MG63 (cell line): ENCODE results near the gene PDE8B. TPM values are rescaled to one million over a fixed set of nuclear protein-coding genes. Genes with fewer than 3 reads are reported as not detected.
"Not testable (repeated sequence)": the region's sequence is repeated elsewhere in the genome, so short reads cannot be mapped to it uniquely, and the experiment has no call there.

Experiments used
- DNase-seq: peaks from one replicate; pipeline ENCODE4 v3.0.0-alpha.2; 2020
- H3K27me3 ChIP-seq: fragments of 250-450 bp; sonication (Bioruptor Pico); 2 replicates; pipeline ENCODE4 v1.5.1; 2020; ENCODE audit warnings: mild to moderate bottlenecking, moderate library complexity
- H3K36me3 ChIP-seq: fragments of 250-450 bp; sonication (Bioruptor Pico); 2 replicates; pipeline ENCODE4 v1.5.1; 2020; ENCODE audit warnings: mild to moderate bottlenecking, moderate library complexity
- H3K4me3 ChIP-seq: fragments of 250-450 bp; sonication (Bioruptor Pico); 2 replicates; pipeline ENCODE4 v1.5.1; 2020; ENCODE audit warnings: mild to moderate bottlenecking, moderate library complexity
- H3K9me3 ChIP-seq: fragments of 250-450 bp; sonication (Bioruptor Pico); 2 replicates; pipeline ENCODE4 v1.5.1; 2020; ENCODE audit warnings: mild to moderate bottlenecking, moderate library complexity
- total RNA-seq: library from RNA; depleted of rRNA; stranded (reverse); fragments of >200 nt; shearing (Covaris generic); gene quantifications from 2 replicates; pipeline ENCODE4 v1.2.3, GENCODE V29; 2014; ENCODE audit warnings: low replicate concordance; rRNA removed

PDE8B gene
- total RNA-seq, 1 experiment from 2014 or later: 0.26 TPM

DNA sequence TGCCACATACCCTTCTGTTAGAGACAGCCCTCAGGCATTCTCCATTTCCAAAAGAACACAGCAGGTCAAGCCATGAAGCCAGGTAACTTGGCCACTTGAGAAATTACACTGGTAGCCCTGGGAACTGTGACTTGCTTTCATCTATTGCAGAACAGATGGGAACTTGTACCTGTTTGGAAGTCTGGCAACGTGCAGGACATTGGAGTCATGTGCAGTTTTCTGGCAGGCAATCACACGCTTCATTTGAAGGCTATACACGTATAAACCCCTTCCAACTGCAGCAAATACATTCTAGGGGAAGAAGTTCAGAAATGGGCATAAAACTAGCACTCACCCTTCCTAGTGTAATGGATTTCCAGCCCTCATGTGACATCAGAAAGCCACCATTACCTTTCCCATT, 227.6 kb downstream of the PDE8B start:
- no peak for DNase-seq
- Histone ChIP-seq H3K27me3 (no peaks in the 10 kb centered on the region), H3K4me3 (no peak overlapping the region), H3K36me3 (peaks cover 27% of the 10 kb centered on the region), H3K9me3 (no peaks in the 10 kb centered on the region)

DNA sequence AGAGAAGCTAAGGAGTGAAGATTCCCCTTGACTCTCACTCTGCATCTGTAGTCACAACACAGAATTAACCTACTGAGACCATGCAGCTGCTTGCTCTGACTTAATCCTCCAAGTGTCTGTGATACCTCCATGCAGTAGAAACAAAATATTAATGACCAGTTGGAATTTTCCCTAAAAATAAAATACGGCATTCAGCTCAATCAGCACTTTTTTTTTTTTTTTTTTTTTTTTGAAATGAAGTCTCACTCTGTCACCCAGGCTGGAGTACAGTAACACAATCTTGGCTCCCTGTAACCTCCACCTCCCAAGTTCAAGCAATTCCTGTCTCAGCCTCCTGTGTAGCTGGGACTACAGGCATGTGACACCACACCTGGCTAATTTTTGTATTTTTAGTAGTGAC, 233.2 kb downstream of the PDE8B start:
- H3K27me3 ChIP-seq: no peaks in the 10 kb centered on the region
- H3K9me3 ChIP-seq: no peaks in the 10 kb centered on the region
- H3K36me3 ChIP-seq: peaks cover 25% of the 10 kb centered on the region
- H3K4me3 ChIP-seq: no peak overlapping the region
- no peak for DNase-seq

DNA sequence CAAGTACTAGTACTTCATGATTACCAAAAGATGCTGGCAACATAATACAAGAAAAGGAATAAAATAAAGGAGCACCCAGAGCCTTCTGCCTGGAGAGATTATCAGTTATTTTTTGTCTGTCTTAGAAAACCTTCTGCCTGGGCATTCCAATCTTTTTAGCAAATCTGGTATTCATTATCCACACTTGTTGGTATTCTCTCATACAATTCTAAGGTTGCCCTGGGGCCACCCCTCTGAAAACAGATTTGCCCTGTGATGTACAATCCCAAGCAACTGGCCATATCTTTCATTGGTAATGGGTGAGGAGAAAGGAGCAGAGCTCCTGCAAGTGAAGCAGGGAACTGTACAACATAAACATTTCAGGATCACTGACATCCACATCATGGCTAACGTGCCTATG, 233.9 kb downstream of the PDE8B start:
- Histone ChIP-seq H3K36me3 (peaks cover 27% of the 10 kb centered on the region), H3K9me3 (no peaks in the 10 kb centered on the region), H3K27me3 (no peaks in the 10 kb centered on the region), H3K4me3 (no peak overlapping the region)
- no peak for DNase-seq

DNA sequence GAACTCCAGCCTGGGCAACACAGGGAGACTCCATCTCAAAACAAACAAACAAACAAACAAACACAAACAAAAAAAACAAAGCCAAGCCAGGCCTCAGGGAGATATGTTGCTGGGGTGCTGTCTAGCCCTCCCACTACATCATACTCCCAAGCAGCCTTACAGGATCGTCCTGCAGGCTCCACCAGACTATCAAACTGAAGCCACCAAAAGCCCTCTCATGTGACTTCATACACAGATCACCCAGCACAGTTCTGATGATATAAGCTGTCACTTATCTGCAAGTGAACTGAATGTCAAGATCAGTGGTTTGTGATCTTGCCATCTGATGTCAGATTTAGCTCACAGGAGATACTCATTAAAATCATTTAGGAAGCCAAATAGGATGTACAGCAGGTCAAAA, 238.4 kb downstream of the PDE8B start:
- Histone ChIP-seq H3K4me3 (no peak overlapping the region), H3K36me3 (peaks cover 28% of the 10 kb centered on the region), H3K27me3 (no peaks in the 10 kb centered on the region), H3K9me3 (no peaks in the 10 kb centered on the region)
- DNase-seq: no peak

DNA sequence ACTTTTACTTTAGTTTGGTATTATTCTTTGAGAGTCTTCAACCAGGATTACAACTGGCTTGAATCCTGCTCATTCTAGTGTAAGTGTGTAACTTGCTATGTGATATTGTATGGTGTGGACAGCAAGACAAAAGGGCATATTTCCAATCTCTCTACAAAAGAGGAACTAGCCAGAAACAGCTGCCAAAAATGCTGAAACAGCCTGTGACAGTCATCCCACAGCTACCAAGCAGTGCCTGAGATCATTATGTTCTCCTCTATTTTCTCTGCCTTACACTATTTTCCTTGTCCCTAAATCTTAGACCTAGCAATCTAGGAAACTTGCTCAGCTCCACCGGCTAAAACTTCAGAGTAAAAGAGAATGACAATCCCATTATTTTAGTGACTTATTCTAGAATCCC, 238.8 kb downstream of the PDE8B start:
- Histone ChIP-seq H3K9me3 (no peaks in the 10 kb centered on the region), H3K4me3 (no peak overlapping the region), H3K27me3 (no peaks in the 10 kb centered on the region), H3K36me3 (peaks cover 28% of the 10 kb centered on the region)
- no peak for DNase-seq

DNA sequence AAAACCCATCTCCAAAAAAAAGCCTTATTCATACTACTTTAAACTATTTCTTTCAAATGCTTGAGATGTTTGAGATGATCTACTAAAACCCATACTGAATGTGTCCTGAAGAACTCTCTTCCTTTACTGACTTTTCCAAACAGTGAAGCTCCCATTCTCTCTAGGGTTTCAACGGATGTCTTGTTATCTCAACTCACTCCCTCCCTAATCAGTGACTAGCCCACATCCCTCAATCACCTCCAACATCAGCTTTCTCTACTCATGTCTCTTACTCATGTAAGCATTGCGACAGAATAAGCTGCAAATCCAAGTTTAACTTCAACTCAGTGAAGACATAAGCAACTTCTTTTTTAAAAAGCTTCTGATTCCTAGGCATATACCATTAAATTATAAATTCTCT, 239.5 kb downstream of the PDE8B start:
- DNase-seq: no peak
- no peak overlapping the region for H3K4me3 ChIP-seq
- H3K36me3 ChIP-seq: peaks cover 26% of the 10 kb centered on the region
- H3K9me3 ChIP-seq: no peaks in the 10 kb centered on the region
- no peaks in the 10 kb centered on the region for H3K27me3 ChIP-seq

DNA sequence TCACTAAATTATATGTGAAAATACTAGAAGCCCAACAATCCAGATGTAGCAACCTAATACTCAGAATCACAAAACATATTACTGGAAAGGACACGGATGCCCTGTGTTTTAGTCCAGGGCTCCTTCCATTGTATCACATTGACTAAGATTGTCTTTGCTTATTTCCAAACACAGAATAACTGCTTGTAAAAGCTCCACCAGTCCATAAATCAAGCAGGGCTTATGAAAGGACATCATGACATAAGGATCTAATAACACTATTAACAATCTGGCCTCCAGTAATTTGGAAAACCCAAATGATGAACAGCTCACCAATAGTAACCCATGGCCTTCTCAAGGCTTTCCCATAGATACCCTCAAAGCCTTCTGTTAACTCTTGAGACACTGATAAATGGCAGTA, 241.9 kb downstream of the PDE8B start:
- no peak for DNase-seq
- H3K9me3 ChIP-seq: no peaks in the 10 kb centered on the region
- H3K36me3 ChIP-seq: peaks cover 20% of the 10 kb centered on the region
- H3K27me3 ChIP-seq: no peaks in the 10 kb centered on the region
- H3K4me3 ChIP-seq: no peak overlapping the region

DNA sequence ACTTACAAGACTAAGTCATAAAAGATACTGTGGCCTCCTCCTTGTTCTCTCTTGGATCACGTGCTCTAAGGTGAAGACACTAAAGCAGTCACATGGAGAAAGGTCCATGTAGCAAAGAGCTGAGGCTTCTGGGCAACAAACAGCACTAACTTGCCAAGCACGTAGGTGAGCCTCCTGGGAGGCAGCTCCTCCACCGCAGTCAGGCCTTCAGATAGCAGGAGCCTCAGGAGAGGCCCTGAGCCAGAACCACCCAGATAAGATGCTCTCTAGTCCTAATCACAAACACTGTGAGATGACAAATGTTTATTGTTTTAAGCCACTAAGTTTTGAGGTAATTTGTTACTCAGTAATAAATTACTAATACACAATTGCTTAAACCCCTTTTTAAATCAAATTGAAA, 243.6 kb downstream of the PDE8B start:
- Histone ChIP-seq H3K9me3 (no peaks in the 10 kb centered on the region), H3K27me3 (no peaks in the 10 kb centered on the region), H3K36me3 (peaks cover 5% of the 10 kb centered on the region), H3K4me3 (no peak overlapping the region)
- DNase-seq: no peak

DNA sequence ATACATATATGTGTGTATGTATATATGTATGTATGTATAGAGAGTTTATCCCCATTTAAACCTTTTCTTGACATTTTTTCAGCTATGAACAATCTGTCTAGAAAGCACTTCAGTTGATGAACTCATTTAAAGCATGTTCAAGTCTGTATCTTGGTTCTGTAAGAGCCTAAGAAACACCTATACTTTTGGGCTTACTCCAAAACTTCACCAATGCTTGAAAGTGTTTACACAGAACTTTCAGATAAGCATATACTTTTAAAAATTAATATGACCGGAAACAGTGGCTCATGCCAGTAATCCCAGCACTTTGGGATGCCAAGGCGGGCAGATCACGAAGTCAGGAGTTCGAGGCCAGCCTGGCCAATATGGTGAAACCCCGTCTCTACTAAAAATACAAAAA, 250.8 kb downstream of the PDE8B start:
- DNase-seq: no peak
- Histone ChIP-seq H3K9me3 (no peaks in the 10 kb centered on the region), H3K36me3 (peaks cover 5% of the 10 kb centered on the region; the same call in 1 of the 2 replicates), H3K27me3 (no peaks in the 10 kb centered on the region), H3K4me3 (no peak overlapping the region)

DNA sequence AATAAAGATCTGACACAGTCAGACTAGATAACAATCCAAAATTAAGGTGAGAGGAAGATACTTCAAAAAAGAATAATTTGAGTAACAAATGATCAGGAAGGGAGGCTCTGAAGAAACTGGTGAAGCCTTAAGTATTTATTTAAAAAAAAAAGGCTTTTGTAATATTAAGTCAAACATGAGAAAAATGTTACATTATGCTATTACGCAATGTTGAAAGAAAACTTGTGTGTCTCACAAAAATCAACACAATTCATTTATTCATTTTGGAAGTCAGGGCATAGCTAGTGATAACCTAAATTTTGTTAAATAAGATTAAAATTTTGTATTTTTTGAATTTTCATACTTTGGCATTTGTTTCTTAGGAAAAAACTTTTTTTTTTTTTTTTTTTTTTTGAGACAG, 253.4 kb downstream of the PDE8B start:
- DNase-seq: no peak
- H3K4me3 ChIP-seq: no peak overlapping the region
- peaks cover 8% of the 10 kb centered on the region; the same call in 1 of the 2 replicates for H3K36me3 ChIP-seq
- no peaks in the 10 kb centered on the region for H3K9me3 ChIP-seq
- H3K27me3 ChIP-seq: no peaks in the 10 kb centered on the region

DNA sequence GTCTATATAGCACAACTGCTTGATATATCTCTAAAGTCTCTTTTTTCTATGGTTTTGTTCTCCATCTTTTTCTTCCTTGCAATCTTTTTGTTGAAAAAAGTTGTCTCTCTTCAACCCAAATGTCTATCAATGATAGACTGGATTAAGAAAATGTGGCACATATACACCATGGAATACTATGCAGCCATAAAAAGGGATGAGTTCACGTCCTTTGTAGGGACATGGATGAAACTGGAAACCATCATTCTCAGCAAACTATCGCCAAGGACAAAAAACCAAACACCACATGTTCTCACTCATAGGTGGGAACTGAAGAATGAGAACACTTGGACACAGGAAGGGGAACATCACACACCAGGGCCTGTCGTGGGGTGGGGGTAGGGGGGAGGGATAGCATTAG, 258.4 kb downstream of the PDE8B start:
- not testable (repeated sequence) for H3K36me3 ChIP-seq, H3K4me3 ChIP-seq, H3K9me3 ChIP-seq, H3K27me3 ChIP-seq, DNase-seq

DNA sequence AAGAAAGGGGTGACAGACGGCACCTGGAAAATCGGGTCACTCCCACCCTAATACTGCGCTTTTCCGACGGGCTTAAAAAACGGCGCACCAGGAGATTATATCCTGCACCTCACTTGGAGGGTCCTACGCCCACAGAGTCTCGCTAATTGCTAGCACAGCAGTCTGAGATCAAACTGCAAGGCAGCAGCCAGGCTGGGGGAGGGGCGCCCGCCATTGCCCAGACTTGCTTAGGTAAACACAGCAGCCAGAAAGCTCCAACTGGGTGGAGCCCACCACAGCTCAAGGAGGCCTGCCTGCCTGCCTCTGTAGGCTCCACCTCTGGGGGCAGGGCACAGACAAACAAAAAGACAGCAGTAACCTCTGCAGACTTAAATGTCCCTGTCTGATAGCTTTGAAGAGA, 264.6 kb downstream of the PDE8B start:
- not testable (repeated sequence) for DNase-seq, H3K4me3 ChIP-seq, H3K9me3 ChIP-seq, H3K27me3 ChIP-seq, H3K36me3 ChIP-seq

Other genes starting within 250 kb of the PDE8B start
- 16.0 and 19.5 TPM in 2 replicates for gene AGGF1, start 180.3 kb upstream of the PDE8B start, total RNA-seq
- gene ZBED3, start 123.4 kb upstream of the PDE8B start, total RNA-seq: 0.20 TPM in 1 of 2 replicates, not detected in the other